ENCODE measurements around the gene BCL2L13. TPM values are rescaled to one million over a fixed set of nuclear protein-coding genes. Genes with fewer than 3 reads are reported as not detected.

BCL2L13 gene
- total RNA-seq, 1 experiment from 2014 or later: 44.0 TPM

GRCh38 chr22:17612057-17612456 lies 26.5 kb upstream of the BCL2L13 start:
- POLR2A ChIA-PET: interaction anchor here (0.6 kb wide), 1 partner anchor 9 kb away, joined by 14 read pairs; no protein-coding TSS in a partner anchor

GRCh38 chr22:17613280-17613679 lies 25.3 kb upstream of the BCL2L13 start:
- Histone ChIP-seq H3K4me3 (ENCODE audit: low read depth in 2 of 2, low read length in 2 of 2) (no peak overlapping the region), H3K27ac (ENCODE audit: low read length) (no peak overlapping the region), H3K27me3 (ENCODE audit: control insufficient read depth, insufficient read depth, low read length) (no peaks in the 10 kb centered on the region), H3K9me3 (ENCODE audit: control insufficient read depth, insufficient read depth, low read depth, low read length) (no peaks in the 10 kb centered on the region), H3K36me3 (ENCODE audit: control insufficient read depth, insufficient read depth, low read length) (peaks cover 35% of the 10 kb centered on the region), H3K4me1 (ENCODE audit: control insufficient read depth, insufficient read depth, low read length) (no peaks in the 10 kb centered on the region)
- TF ChIP-seq POLR2AphosphoS5 (IDR thresholded peaks at IDR 0.05; ENCODE audit: low read depth, low read length) (no peak), CTCF (IDR thresholded peaks at IDR 0.05) (no peak), SIN3A (IDR thresholded peaks at IDR 0.05; ENCODE audit: borderline replicate concordance, insufficient read depth, low read depth, low read length) (no peak), TCF7L2 (IDR thresholded peaks at IDR 0.05; ENCODE audit: low read depth, low read length) (no peak), REST (IDR thresholded peaks at IDR 0.05; ENCODE audit: insufficient read depth in 1 of 2, low read depth in 2 of 2, low read length in 1 of 2) (no peak)
- intact Hi-C loops (cut with micrococcal nuclease; ENCODE audit: unreplicated experiment): no loop called here
- BruUV-seq (replicated peaks): no TSS peak
- in situ Hi-C loops (cut with HindIII; ENCODE audit: low pct_unique_long_range_greater_than_20kb, low sequenced_read_pairs): no loop called here
- DNase-seq (ENCODE audit: low read depth, low spot score) (no peak), ATAC-seq (no peak)
- POLR2A ChIA-PET: no interaction called here
- CTCF ChIA-PET: no interaction called here

More at GRCh38 chr22:17612057-17612456, 26.5 kb upstream of the BCL2L13 start:
- CTCF ChIA-PET: no interaction called here
- H3K4me3 ChIP-seq (ENCODE audit: low read depth in 2 of 2, low read length in 2 of 2): no peak overlapping the region
- no peak for ATAC-seq
- no peak for DNase-seq (ENCODE audit: low read depth, low spot score)
- H3K36me3 ChIP-seq (ENCODE audit: control insufficient read depth, insufficient read depth, low read length): peaks cover 38% of the 10 kb centered on the region
- intact Hi-C loops (cut with micrococcal nuclease; ENCODE audit: unreplicated experiment): no loop called here
- BruUV-seq (replicated peaks): no TSS peak
- no peaks in the 10 kb centered on the region for H3K4me1 ChIP-seq (ENCODE audit: control insufficient read depth, insufficient read depth, low read length)
- no peak for TF ChIP-seq REST (IDR thresholded peaks at IDR 0.05; ENCODE audit: insufficient read depth in 1 of 2, low read depth in 2 of 2, low read length in 1 of 2)
- no peak overlapping the region for H3K27ac ChIP-seq (ENCODE audit: low read length)
- in situ Hi-C loops (cut with HindIII; ENCODE audit: low pct_unique_long_range_greater_than_20kb, low sequenced_read_pairs): no loop called here
- H3K27me3 ChIP-seq (ENCODE audit: control insufficient read depth, insufficient read depth, low read length): no peaks in the 10 kb centered on the region
- no peaks in the 10 kb centered on the region for H3K9me3 ChIP-seq (ENCODE audit: control insufficient read depth, insufficient read depth, low read depth, low read length)
